PC-9 (cell line): ENCODE measurements around the gene TAF6.

Source experiments
- CTCF ChIP-seq: fragments of 200-600 bp; sonication (generic); conservative IDR thresholded peaks from 2 replicates; pipeline ENCODE4 v1.6.1; 2017; ENCODE audit warnings: mixed run types, antibody characterized with exemption, mild to moderate bottlenecking, moderate library complexity
- EZH2 ChIP-seq: fragments of 200-600 bp; sonication (generic); IDR thresholded peaks from 2 replicates; pipeline ENCODE4 v1.8.0; 2017; ENCODE audit warnings: antibody characterized with exemption, low read depth

- TF ChIP-seq CTCF (no peak), EZH2 (no peak)
These were observed 17.9 kb downstream of the TAF6 start, which contains the start of the genes AP4M1 and MCM7 for GRCh38 chr7:100101016-100101862.
